Inferior parietal cortex (tissue), 1 donor: Measurements from ENCODE around the gene STAT5A.
A peak's percentile ranks its signal among the peaks of the same experiment; 100 is the strongest.
"Not testable (repeated sequence)": the region's sequence is repeated elsewhere in the genome, so short reads cannot be mapped to it uniquely, and the experiment has no call there.

Experiments
- DNase-seq: peaks from one replicate; pipeline ENCODE4 v3.0.0-alpha.2; 2016; ENCODE audit errors: extremely low spot score

STAT5A gene

GRCh38 chr17:42308446-42308845 is 20.1 kb downstream of the STAT5A start:
- DNase-seq, result no peak

DNA sequence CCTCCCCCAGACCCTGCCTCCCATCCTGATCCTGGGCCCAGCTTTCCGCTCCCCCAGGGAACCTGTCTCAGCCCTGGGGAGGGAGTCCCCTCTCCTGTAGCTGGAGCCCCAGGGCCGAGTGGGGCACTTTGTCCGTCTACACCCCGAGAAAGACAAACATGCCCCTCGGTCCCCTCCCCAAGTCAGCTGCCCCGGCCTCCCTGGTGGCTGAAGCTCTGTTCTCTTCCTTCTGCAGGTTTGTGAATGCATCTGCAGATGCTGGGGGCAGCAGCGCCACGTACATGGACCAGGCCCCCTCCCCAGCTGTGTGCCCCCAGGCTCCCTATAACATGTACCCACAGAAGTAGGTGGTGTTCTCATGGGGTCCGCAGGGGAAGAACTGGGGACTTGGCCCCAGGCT is 20.8 kb downstream of the STAT5A start:
- DNase-seq, result no peak

GRCh38 chr17:42309986-42310786 is 21.9 kb downstream of the STAT5A start:
- no peak for DNase-seq

- no peak for DNase-seq
Measured at GRCh38 chr17:42310787-42311215, 22.5 kb downstream of the STAT5A start.

DNA sequence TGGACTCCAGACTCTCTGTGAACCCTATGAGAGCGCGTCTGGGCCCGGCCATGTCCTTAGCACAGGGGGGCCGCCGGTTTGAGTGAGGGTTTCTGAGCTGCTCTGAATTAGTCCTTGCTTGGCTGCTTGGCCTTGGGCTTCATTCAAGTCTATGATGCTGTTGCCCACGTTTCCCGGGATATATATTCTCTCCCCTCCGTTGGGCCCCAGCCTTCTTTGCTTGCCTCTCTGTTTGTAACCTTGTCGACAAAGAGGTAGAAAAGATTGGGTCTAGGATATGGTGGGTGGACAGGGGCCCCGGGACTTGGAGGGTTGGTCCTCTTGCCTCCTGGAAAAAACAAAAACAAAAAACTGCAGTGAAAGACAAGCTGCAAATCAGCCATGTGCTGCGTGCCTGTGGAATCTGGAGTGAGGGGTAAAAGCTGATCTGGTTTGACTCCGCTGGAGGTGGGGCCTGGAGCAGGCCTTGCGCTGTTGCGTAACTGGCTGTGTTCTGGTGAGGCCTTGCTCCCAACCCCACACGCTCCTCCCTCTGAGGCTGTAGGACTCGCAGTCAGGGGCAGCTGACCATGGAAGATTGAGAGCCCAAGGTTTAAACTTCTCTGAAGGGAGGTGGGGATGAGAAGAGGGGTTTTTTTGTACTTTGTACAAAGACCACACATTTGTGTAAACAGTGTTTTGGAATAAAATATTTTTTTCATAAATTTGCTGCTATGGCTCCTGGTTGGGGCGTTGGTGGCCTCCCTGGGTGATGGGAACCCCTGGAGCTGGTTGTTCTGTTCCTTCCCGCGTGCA is 23.1 kb downstream of the STAT5A start:
- DNase-seq, result no peak

DNA sequence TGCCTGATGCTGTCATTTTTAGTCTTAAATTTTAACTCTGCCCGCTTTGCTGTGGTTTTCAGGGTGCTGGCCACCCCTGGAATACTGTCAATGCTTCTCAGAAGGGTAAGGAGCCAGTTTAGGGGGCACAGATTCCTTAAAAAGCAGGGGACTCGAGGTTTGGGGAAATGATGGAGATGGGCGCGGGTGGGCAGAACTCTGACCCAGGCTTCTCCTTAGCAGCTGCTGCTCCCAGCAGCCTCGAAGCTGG is 23.7 kb downstream of the STAT5A start:
- no peak for DNase-seq

GRCh38 chr17:42312285-42313130 is 24.2 kb downstream of the STAT5A start:
- peak; percentile 72 for DNase-seq

- DNase-seq, result no peak
Measured at GRCh38 chr17:42313389-42313772, 25.1 kb downstream of the STAT5A start.

DNA sequence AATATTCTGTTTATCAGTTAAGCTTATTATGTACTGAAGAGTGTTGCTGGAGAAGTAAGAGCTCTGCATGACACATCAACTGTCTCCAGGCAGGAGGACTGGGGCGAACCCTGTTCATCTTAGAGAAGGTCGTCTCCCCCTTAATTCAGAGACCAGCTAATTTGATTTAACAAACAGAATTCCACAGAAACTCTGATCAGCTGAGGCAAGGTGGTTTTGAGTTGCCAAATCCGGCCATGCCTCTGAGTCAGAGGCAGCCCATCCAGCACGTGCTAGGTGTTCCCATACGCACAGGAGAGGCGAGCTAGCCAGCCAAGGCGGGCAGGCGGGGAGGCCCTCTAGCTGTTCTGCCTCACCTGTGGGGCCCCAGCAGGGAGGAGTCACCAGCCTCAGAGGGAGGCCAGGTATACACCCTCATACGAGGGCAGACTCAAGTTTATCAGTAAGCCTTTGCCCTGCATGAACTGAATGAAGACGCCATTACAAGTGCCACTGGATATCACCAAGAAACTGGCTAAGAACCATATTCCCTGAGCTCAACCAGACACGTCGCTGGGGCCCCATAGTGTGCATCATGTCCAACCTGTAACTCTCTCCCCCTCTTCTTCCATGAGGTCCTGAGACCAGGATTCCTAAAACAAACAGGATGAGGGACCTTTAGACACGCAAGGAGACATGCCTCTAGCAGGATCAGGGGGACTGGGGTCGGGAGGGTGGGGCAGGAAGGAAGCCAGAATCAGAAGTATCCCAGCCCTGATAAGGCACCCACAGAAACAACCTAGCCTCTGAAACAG is 25.7 kb downstream of the STAT5A start:
- DNase-seq, result no peak

DNA sequence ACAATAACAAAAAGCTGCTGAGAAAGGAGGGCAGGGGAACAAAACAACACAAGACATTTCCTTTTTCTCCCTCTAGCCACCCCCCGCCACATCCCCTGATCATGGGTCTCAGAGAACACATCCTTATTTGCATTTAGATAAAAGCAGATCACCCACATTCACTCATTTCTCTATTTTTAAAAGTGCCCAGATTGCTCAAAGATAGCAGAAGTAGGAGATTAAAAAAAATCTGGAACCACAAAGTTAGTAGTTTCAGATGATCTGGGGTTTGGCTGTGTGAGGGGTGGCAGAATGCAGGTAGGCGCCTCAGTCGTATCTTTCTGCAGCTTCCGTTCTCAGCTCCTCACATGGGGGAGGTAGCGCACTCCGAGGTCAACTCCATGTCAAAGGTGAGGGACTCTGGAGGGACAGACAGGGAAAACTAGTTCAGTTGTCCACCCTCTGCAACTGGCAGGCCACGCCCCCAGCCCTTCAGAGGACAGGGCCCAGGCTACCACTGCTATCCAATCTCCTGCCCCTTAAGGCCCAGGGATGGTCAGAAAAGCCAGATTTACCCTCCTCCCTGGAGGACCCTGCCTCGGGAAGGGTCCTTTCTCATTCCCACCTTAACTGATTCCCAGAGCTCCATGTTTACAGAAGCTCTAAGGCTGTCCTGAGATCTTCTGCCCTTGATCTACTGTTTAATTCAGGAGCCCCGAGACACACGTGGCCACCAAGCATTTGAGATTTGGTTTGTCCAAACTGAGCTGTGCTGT is 27.3 kb downstream of the STAT5A start:
- DNase-seq, result no peak

- DNase-seq, result no peak
Measured at GRCh38 chr17:42316755-42317154, 28.5 kb downstream of the STAT5A start.

DNA sequence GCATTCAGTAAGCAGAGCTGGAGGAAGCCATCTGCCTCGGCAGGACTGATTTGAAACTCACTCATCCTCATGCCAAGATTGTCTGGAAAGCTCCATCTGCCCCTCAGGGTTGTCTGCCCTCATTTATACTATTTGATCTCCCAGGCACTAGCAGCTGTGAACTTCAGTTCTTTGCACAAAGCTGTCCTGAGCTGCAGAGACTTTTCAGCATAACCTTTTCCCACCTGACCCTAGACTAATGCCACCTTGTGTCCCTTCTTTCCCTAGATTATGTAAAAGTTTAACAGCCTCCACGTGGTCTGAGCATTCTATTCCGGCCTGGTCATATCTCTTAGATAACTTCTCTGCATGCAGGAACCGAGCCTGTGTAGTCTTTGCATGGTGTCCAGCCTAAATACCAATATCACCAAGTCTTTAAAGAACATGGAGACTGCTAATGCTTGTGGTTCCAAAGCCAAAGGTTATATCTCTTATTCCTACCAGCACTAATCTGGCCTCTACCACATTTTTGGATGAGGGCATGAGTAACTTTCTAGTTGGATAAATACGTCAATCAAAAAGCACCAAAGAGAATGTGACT is 29.1 kb downstream of the STAT5A start:
- no peak for DNase-seq

DNA sequence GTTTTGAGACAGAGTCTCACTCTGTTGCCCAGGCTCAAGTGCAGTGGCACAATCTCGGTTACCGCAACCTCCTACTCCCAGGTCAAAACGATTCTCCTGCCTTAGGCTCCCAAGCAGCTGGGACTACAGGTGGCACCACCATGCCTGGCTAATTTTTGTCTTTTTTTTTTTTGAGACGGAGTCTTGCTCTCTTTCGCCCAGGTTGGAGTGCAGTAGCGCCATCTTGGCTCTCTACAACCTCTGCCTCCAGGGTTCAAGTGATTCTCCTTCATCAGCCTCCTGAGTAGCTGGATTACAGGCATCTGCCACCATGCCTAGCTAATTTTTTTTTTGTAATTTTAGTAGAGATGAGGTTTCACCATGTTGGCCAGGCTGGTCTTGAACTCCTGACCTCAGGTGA is 29.7 kb downstream of the STAT5A start:
- DNase-seq, result not testable (repeated sequence)

- DNase-seq, result no peak
Measured at GRCh38 chr17:42321555-42321954, 33.3 kb downstream of the STAT5A start.

DNA sequence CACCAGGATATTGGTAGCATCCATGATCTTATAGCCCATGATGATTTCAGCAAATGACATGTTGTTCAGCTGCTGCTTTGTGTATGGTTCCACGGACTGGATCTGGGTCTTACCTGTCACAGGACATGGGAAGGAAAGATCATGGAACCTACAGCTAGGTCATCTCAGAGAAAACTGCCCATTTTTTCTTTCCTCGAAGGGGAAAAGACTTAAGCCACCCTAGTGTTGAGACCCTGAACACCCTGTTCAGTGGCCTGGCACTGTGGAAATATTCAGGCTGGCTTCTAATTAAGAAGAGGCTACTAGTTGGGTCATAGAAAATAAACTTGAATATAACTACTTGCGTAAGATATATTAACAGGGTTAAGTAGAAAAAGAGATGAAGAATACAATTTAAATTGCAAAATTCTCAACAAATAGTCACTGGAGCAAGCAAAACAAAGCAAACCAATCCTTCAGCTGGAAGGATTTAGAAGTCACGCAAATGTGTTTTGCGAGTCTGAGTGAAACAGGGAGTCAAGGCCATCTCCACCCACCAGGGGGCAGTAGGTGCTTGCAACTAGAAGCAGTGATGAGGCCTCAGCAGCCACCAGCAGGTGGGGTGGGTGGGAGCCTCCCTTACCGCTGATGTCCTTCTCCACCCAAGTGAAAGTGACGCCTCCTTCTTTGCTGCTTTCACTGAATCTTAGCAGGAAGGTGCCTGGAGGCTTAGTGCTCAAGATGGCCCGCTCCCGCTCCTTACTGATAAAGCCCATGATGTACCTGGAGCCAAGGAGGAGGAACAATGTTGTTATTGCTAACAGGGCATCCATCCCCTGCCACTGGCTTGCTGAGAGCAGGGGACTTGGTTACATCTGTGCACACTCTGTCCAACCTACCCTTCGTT is 34.3 kb downstream of the STAT5A start:
- peak; percentile 96 for DNase-seq

DNA sequence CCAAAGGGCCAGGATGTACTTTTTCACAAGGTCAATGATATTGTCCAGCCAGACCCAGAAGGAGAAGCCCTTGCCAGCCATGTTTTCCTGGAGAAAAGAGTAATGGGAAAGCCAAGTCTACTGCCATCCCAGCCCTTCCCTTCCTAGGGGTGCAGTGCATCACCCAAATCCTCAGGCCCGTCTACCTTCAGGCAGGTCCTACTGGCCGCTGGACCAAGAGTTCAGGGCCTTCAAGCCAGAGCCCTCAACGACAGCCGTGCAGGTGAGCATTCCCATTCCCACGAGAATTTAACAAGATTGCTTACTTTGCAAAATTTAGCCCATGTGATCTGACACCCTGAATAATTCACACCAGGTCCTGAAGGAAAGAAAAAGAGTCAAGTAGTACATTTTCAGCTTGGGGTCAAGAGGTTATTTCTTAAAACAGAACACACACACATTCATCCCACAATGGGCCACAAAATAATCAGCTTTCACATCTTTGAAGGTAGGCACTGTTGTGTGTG is 35.0 kb downstream of the STAT5A start:
- no peak for DNase-seq

- DNase-seq, result no peak
Measured at GRCh38 chr17:42325026-42325425, 36.7 kb downstream of the STAT5A start.

- no peak for DNase-seq
Measured at GRCh38 chr17:42329025-42329976, 41.0 kb downstream of the STAT5A start.
